Stimulated activated CD4-positive, alpha-beta T cell treated with anti-CD3 and anti-CD28 coated beads, Interleukin-12 subunit alpha, Interleukin-12 subunit beta, amount 100 ng/mL, for 24 hours (primary cell): Measurements from ENCODE around the gene SH2D2A.

Experiments used
- DNase-seq, 2 experiments: peaks; one replicate each; pipeline ENCODE4 v3.0.0-alpha.2; 2020; ENCODE audit warnings: low read depth in 2 of 2

Gene SH2D2A

GRCh38 chr1:156823210-156823790, 6.7 kb upstream of the SH2D2A start:
- DNase-seq, result no peak

- no peak for DNase-seq
Observed at GRCh38 chr1:156822680-156823079, 6.0 kb upstream of the SH2D2A start.

GRCh38 chr1:156821801-156822200, 5.2 kb upstream of the SH2D2A start:
- DNase-seq, result no peak

- DNase-seq, result no peak
Observed at GRCh38 chr1:156815961-156816422, 656 bp downstream of the SH2D2A start.

- no peak for DNase-seq
Observed at GRCh38 chr1:156815307-156815826, 1.3 kb downstream of the SH2D2A start.

- DNase-seq, result no peak
Observed at GRCh38 chr1:156814571-156815260, 1.9 kb downstream of the SH2D2A start.

GRCh38 chr1:156813750-156814570, 2.7 kb downstream of the SH2D2A start:
- peak; percentile 55 to 79 for DNase-seq

- no peak for DNase-seq
Observed at GRCh38 chr1:156813298-156813697, 3.4 kb downstream of the SH2D2A start.

- DNase-seq, result no peak
Observed at GRCh38 chr1:156812293-156812990, 4.2 kb downstream of the SH2D2A start.

GRCh38 chr1:156811168-156811567, 5.5 kb downstream of the SH2D2A start:
- no peak for DNase-seq

GRCh38 chr1:156809711-156810366, 6.8 kb downstream of the SH2D2A start:
- no peak for DNase-seq

GRCh38 chr1:156809281-156809680, 7.4 kb downstream of the SH2D2A start:
- no peak for DNase-seq

- no peak for DNase-seq
Observed at GRCh38 chr1:156808186-156809030, 8.2 kb downstream of the SH2D2A start.

- DNase-seq, result no peak
Observed at GRCh38 chr1:156807627-156808026, 9.0 kb downstream of the SH2D2A start.

GRCh38 chr1:156806512-156807440, 9.9 kb downstream of the SH2D2A start:
- no peak for DNase-seq

GRCh38 chr1:156805766-156806511, 10.7 kb downstream of the SH2D2A start:
- no peak for DNase-seq

- DNase-seq, result no peak
Observed at GRCh38 chr1:156804572-156805243, 11.9 kb downstream of the SH2D2A start.

- no peak for DNase-seq
Observed at GRCh38 chr1:156804026-156804425, 12.6 kb downstream of the SH2D2A start.
